22Rv1 (cell line): Measurements from ENCODE around the gene GATA2.

Experiments
- H3K27ac ChIP-seq: fragments of 450-650 bp; 2 replicates; pipeline ENCODE4 v1.5.1; 2017
- ZFX ChIP-seq: fragments of 450-650 bp; IDR thresholded peaks from 2 replicates; pipeline ENCODE4 v1.6.1; 2017; ENCODE audit warnings: antibody characterized with exemption, borderline replicate concordance
- TF ChIP-seq, protein P1 (sequence below): fragments of 450-650 bp; IDR thresholded peaks from 2 replicates; pipeline ENCODE4 v1.5.1; 2017; ENCODE audit warnings: mild to moderate bottlenecking

GATA2 gene

DNA sequence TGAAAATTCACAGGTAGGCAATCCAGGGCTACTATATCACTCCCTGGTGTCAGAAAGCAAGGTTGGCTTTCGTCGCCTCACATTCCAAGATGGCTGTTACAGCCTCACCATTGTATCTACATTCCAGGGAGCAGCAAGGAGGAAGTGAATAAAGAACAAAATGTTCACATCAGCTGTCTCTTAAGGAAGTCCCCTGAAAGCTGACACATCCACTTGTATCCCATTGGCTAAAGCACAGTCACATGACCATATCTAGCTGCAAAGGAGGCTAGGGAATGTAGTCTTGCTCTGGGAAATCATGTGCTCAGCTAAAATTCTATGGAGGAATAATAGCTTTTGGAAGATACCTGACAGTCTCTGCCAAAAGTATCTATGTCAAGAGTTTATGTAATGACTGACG, 12.8 kb upstream of the GATA2 start:
- TF ChIP-seq, protein P1, sequence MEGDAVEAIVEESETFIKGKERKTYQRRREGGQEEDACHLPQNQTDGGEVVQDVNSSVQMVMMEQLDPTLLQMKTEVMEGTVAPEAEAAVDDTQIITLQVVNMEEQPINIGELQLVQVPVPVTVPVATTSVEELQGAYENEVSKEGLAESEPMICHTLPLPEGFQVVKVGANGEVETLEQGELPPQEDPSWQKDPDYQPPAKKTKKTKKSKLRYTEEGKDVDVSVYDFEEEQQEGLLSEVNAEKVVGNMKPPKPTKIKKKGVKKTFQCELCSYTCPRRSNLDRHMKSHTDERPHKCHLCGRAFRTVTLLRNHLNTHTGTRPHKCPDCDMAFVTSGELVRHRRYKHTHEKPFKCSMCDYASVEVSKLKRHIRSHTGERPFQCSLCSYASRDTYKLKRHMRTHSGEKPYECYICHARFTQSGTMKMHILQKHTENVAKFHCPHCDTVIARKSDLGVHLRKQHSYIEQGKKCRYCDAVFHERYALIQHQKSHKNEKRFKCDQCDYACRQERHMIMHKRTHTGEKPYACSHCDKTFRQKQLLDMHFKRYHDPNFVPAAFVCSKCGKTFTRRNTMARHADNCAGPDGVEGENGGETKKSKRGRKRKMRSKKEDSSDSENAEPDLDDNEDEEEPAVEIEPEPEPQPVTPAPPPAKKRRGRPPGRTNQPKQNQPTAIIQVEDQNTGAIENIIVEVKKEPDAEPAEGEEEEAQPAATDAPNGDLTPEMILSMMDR: no peak
- no peak for TF ChIP-seq ZFX

GRCh38 chr3:128504963-128505730, 12.1 kb upstream of the GATA2 start:
- no peak for TF ChIP-seq ZFX
- TF ChIP-seq, protein P1: no peak
- no peak overlapping the region for H3K27ac ChIP-seq

More for the DNA sequence above, 12.8 kb upstream of the GATA2 start:
- no peak overlapping the region for H3K27ac ChIP-seq

DNA sequence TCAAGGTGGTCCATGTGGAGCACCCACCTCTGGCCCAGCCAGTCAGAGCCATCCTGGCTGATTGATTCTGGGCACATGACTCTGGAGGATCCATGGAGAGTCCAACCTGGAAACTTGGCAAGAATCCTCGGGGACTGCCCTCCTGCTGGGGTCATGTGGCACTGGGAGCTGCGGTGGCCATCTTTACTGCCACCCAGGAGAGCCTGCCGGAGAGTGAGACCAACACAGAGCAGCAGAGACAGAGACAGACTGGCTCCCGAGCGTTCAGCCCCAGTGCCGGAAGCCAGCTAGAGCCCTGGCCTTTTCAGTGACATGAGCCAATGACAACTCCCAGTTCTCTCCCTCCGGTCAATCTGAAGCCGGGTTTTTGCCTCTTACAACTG, 11.5 kb upstream of the GATA2 start:
- H3K27ac ChIP-seq: no peak overlapping the region
- TF ChIP-seq, protein P1: no peak
- TF ChIP-seq ZFX: no peak

- no peak overlapping the region for H3K27ac ChIP-seq
- TF ChIP-seq, protein P1: no peak
- TF ChIP-seq ZFX: no peak
Observed at GRCh38 chr3:128503751-128504532, 10.9 kb upstream of the GATA2 start.

GRCh38 chr3:128503164-128503651, 10.2 kb upstream of the GATA2 start:
- TF ChIP-seq, protein P1: no peak; the same call in 1 of the 2 replicates
- no peak for TF ChIP-seq ZFX
- no peak overlapping the region for H3K27ac ChIP-seq

DNA sequence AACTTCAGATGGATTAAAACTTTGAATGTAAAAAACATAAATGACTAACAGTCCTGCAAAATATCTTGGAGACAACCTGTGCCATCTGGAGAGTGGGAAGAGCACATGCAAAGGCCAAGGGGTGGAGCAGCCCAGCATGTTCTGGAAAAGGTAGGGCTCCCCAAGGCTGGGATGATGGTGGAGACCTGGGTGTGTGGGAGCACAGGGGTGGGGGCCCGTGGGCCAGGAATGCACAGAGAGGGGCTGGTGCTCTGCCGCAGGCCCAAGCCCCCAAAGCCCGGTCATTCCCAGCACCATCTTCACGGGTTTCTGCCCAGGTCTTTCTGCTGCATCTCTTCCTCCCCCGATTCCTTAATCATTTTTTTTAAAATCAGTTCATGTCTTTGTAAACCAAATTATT, 9.7 kb upstream of the GATA2 start:
- H3K27ac ChIP-seq: no peak overlapping the region
- no peak for TF ChIP-seq ZFX
- TF ChIP-seq, protein P1: no peak

GRCh38 chr3:128501431-128501830, 8.4 kb upstream of the GATA2 start:
- no peak overlapping the region for H3K27ac ChIP-seq
- TF ChIP-seq, protein P1: no peak
- no peak for TF ChIP-seq ZFX
